ENCODE results near the gene RAPGEF2.
A peak's percentile ranks its signal among the peaks of the same experiment; 100 is the strongest.

DNA sequence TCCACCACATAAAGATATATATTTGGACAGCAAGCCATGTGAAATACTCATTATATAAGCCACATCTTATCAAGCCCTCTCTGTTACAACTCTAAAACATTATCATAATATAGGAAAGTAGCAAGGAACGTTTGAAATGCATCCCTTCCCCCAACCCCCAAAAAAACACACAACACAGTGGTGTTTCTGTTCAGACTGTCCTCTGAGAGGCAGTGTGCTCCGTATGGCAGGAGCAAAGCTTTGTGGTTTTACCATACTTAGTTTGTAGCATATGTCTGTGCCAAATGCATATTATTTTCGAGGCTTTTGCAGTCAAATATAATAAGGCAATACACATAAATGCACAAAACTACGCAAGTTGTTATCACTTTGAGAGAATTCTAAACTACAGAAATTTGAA, 194.2 kb downstream of the RAPGEF2 start:
- TF ChIP-seq, protein P1, sequence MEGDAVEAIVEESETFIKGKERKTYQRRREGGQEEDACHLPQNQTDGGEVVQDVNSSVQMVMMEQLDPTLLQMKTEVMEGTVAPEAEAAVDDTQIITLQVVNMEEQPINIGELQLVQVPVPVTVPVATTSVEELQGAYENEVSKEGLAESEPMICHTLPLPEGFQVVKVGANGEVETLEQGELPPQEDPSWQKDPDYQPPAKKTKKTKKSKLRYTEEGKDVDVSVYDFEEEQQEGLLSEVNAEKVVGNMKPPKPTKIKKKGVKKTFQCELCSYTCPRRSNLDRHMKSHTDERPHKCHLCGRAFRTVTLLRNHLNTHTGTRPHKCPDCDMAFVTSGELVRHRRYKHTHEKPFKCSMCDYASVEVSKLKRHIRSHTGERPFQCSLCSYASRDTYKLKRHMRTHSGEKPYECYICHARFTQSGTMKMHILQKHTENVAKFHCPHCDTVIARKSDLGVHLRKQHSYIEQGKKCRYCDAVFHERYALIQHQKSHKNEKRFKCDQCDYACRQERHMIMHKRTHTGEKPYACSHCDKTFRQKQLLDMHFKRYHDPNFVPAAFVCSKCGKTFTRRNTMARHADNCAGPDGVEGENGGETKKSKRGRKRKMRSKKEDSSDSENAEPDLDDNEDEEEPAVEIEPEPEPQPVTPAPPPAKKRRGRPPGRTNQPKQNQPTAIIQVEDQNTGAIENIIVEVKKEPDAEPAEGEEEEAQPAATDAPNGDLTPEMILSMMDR (conservative IDR thresholded peaks at IDR 0.05; ENCODE audit: low read depth, low read length), result peak; percentile 14; the same call in 1 of the 2 replicates
- TF ChIP-seq EZH2 (IDR thresholded peaks at IDR 0.05; ENCODE audit: low read length, unreplicated experiment), result no peak
- TF ChIP-seq EZH2phosphoT487 (IDR thresholded peaks at IDR 0.05; ENCODE audit: borderline replicate concordance, low read length), result no peak
